ENCODE measurements around the gene PDE7B.

DNA sequence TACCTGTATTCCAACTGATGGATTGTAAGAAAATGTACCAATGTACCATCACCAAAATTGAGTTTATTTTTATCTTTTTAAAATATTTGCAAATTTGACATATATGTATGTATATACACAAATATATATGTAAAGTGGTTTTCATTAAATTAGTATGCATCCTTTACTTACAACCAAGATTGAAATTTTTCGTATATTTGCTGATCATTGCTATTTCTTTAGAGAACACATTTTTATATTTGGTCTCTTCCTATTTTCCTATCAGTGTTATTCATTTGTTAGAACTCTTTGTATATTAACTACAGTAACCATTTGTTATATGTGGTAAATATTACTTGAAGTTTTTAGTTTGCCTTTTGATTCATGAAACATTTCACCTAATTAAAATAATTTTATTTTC, 324.4 kb downstream of the PDE7B start:
- TF ChIP-seq, protein P1, sequence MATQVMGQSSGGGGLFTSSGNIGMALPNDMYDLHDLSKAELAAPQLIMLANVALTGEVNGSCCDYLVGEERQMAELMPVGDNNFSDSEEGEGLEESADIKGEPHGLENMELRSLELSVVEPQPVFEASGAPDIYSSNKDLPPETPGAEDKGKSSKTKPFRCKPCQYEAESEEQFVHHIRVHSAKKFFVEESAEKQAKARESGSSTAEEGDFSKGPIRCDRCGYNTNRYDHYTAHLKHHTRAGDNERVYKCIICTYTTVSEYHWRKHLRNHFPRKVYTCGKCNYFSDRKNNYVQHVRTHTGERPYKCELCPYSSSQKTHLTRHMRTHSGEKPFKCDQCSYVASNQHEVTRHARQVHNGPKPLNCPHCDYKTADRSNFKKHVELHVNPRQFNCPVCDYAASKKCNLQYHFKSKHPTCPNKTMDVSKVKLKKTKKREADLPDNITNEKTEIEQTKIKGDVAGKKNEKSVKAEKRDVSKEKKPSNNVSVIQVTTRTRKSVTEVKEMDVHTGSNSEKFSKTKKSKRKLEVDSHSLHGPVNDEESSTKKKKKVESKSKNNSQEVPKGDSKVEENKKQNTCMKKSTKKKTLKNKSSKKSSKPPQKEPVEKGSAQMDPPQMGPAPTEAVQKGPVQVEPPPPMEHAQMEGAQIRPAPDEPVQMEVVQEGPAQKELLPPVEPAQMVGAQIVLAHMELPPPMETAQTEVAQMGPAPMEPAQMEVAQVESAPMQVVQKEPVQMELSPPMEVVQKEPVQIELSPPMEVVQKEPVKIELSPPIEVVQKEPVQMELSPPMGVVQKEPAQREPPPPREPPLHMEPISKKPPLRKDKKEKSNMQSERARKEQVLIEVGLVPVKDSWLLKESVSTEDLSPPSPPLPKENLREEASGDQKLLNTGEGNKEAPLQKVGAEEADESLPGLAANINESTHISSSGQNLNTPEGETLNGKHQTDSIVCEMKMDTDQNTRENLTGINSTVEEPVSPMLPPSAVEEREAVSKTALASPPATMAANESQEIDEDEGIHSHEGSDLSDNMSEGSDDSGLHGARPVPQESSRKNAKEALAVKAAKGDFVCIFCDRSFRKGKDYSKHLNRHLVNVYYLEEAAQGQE (IDR thresholded peaks at IDR 0.05), result no peak
- no peak for TF ChIP-seq EGR1 (IDR thresholded peaks at IDR 0.05; ENCODE audit: low read depth in 2 of 2)
- TF ChIP-seq, protein P2, sequence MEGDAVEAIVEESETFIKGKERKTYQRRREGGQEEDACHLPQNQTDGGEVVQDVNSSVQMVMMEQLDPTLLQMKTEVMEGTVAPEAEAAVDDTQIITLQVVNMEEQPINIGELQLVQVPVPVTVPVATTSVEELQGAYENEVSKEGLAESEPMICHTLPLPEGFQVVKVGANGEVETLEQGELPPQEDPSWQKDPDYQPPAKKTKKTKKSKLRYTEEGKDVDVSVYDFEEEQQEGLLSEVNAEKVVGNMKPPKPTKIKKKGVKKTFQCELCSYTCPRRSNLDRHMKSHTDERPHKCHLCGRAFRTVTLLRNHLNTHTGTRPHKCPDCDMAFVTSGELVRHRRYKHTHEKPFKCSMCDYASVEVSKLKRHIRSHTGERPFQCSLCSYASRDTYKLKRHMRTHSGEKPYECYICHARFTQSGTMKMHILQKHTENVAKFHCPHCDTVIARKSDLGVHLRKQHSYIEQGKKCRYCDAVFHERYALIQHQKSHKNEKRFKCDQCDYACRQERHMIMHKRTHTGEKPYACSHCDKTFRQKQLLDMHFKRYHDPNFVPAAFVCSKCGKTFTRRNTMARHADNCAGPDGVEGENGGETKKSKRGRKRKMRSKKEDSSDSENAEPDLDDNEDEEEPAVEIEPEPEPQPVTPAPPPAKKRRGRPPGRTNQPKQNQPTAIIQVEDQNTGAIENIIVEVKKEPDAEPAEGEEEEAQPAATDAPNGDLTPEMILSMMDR (IDR thresholded peaks at IDR 0.05; ENCODE audit: low read depth, low read length, missing input control), result no peak
- TF ChIP-seq, protein P3, sequence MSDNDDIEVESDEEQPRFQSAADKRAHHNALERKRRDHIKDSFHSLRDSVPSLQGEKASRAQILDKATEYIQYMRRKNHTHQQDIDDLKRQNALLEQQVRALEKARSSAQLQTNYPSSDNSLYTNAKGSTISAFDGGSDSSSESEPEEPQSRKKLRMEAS (IDR thresholded peaks at IDR 0.05), result no peak
- TF ChIP-seq HNF4G (IDR thresholded peaks at IDR 0.05), result no peak
- TF ChIP-seq FOXA1 (IDR thresholded peaks at IDR 0.05), result no peak
- TF ChIP-seq SP1 (IDR thresholded peaks at IDR 0.05), result no peak
- no peak for TF ChIP-seq TAF1 (conservative IDR thresholded peaks at IDR 0.05)
- no peak for TF ChIP-seq RXRA (IDR thresholded peaks at IDR 0.05)
- no peak for TF ChIP-seq RAD21 (IDR thresholded peaks at IDR 0.05)
- TF ChIP-seq, protein P4, sequence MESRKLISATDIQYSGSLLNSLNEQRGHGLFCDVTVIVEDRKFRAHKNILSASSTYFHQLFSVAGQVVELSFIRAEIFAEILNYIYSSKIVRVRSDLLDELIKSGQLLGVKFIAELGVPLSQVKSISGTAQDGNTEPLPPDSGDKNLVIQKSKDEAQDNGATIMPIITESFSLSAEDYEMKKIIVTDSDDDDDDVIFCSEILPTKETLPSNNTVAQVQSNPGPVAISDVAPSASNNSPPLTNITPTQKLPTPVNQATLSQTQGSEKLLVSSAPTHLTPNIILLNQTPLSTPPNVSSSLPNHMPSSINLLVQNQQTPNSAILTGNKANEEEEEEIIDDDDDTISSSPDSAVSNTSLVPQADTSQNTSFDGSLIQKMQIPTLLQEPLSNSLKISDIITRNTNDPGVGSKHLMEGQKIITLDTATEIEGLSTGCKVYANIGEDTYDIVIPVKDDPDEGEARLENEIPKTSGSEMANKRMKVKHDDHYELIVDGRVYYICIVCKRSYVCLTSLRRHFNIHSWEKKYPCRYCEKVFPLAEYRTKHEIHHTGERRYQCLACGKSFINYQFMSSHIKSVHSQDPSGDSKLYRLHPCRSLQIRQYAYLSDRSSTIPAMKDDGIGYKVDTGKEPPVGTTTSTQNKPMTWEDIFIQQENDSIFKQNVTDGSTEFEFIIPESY (IDR thresholded peaks at IDR 0.05), result no peak
- TF ChIP-seq JUND (IDR thresholded peaks at IDR 0.05), result no peak
- no peak for TF ChIP-seq YY1 (IDR thresholded peaks at IDR 0.05)
- no peak for TF ChIP-seq GABPA (IDR thresholded peaks at IDR 0.05 in 1 of 2, conservative IDR thresholded peaks at IDR 0.05 in 1 of 2)
